LNCaP clone FGC (cell line): ENCODE measurements around the gene RANBP9.

ENCODE experiments used
- DNase-seq: peaks from one replicate; pipeline ENCODE4 v3.0.0-alpha.2; 2011; ENCODE audit warnings: low read depth
- H3K4me3 ChIP-seq: 2 replicates; pipeline ENCODE4 v1.5.1; 2011; ENCODE audit warnings: mild to moderate bottlenecking, low read depth, low read length, control low read depth
- TF ChIP-seq, protein P1 (sequence below): IDR thresholded peaks from 2 replicates; pipeline ENCODE4 v1.5.1; 2012; ENCODE audit warnings: mild to moderate bottlenecking; ENCODE audit not compliant: control insufficient read depth, insufficient read depth; ENCODE audit errors: extremely low read depth

Gene RANBP9

DNA sequence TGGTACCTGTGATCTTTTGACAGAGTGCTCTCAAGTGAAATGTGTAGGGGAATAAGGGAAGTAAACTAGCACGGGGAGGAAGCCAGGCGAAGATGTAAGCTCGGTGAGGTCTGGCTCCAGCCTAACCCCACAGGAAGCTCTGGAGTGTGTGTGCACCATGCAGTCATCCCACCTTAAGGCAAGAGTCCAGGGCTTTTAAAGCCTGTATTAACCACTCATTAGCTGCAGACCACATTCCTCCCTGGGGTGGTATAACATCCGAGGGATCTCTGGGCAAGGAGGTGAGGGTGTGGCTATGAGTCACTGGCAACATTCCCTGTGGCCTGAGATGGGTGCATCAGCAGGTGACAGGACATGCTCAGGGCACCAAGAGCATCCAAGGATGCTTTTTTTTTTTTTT lies 12.5 kb upstream of the RANBP9 start:
- H3K4me3 ChIP-seq: no peak overlapping the region
- DNase-seq: no peak
- TF ChIP-seq, protein P1, sequence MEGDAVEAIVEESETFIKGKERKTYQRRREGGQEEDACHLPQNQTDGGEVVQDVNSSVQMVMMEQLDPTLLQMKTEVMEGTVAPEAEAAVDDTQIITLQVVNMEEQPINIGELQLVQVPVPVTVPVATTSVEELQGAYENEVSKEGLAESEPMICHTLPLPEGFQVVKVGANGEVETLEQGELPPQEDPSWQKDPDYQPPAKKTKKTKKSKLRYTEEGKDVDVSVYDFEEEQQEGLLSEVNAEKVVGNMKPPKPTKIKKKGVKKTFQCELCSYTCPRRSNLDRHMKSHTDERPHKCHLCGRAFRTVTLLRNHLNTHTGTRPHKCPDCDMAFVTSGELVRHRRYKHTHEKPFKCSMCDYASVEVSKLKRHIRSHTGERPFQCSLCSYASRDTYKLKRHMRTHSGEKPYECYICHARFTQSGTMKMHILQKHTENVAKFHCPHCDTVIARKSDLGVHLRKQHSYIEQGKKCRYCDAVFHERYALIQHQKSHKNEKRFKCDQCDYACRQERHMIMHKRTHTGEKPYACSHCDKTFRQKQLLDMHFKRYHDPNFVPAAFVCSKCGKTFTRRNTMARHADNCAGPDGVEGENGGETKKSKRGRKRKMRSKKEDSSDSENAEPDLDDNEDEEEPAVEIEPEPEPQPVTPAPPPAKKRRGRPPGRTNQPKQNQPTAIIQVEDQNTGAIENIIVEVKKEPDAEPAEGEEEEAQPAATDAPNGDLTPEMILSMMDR: no peak

DNA sequence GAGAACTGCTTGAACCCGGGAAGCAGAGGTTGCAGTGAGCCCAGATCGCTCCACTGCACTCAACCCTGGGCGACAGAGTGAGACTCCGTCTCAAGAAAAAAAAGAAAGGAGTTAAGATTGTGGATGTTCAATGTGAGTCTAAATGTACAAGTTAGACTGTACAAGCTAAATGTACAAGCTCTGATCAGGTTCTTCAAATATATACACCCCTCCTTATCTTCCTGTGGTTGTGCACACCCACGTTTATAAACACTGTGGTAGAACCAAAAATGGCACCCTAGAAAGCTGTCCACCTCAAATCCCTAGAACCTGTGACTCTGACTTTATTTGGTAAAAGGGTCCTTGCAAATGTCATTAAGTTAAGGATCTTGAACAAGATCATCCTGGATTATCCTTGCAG lies 11.2 kb upstream of the RANBP9 start:
- H3K4me3 ChIP-seq: no peak overlapping the region
- no peak for DNase-seq
- TF ChIP-seq, protein P1: no peak

DNA sequence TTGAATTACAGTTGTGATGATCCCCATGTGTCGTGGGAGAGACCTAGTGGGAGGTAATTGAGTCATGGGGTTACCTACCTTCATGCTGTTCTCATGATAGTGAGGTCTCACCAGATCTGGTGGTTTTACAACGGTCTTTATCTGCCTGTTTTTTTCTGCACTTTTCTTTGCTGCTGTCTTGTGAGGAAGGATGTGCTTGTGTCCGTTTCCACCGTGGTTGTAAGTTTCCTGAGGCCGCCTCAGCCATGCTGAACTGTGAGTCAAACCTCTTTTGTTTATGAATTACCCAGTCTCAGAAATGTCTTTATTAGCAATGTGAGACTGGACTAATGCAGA lies 6.5 kb upstream of the RANBP9 start:
- no peak for DNase-seq
- no peak overlapping the region for H3K4me3 ChIP-seq
- TF ChIP-seq, protein P1: no peak

DNA sequence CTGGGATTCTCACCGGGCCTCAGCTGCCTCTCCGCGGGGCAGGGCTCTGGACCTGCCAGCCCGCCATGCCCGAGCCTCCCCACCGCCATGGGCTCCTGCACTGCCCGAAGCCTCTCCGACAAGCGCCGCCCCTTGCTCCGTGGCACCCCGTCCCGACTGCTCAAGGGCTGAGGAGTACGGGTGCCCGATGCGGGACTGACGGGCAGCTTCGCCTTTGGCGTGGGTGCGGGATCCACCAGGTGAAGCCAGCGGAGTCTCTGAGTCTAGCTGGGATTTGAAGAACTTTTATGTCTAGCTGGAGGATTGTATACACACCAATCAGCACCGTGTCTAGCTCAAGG lies 5.3 kb upstream of the RANBP9 start:
- TF ChIP-seq, protein P1: no peak
- no peak overlapping the region for H3K4me3 ChIP-seq
- no peak for DNase-seq

DNA sequence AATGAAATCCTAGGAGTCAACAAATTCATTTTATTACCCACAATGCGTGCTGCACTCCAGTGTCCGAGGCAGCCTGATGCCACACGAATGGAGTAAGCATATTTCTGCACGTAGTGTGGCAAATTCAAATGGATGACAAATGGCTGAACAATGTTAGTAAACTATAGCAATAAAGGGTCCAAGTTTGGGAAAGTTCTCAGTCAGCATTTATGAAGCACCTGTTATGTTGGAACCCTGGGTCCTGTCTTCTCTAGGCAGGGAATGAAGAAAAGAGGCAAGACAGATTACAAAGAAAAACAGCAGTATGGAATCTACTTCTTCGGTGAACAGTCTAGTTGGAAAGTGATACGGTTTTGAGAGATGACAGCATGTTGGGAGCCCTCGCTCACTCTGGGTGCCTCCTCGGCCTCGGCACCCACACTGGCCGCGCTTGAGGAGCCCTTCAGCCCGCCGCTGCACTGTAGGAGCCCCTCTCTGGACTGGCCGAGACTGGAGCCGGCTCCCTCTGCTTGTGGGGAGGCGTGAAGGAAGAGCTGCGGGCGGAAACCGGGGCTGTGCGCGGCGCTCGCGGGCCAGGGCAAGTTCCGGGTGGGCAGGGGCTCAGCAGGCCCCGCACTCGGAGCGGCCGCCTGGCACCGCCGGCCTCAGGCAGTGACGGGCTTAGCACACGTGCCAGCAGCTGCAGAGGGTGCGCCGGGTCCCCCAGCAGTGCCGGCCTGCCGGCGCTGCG lies 4.8 kb upstream of the RANBP9 start:
- no peak overlapping the region for H3K4me3 ChIP-seq
- DNase-seq: no peak
- TF ChIP-seq, protein P1: no peak

DNA sequence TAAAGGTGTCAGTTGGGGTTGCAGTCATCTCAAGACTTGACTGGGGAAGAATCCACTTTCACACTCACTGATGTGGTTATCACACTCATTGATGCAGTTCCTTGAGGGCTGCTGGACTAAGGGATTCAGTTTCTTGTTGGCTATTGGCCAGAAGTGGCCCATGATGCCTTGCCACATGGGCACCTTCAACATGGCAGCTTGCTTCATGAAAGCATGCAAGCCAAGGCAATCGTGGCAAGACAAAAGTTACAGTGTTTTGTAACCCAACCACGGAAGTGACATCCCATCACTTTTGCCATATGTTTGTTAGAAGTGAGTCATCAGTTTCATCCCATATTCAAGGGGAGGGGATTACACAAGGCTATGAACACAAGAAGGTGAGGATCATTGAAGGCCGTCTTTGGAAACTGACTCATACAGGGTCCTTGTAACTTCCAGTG lies 3.8 kb upstream of the RANBP9 start:
- DNase-seq: no peak
- TF ChIP-seq, protein P1: no peak
- no peak overlapping the region for H3K4me3 ChIP-seq

DNA sequence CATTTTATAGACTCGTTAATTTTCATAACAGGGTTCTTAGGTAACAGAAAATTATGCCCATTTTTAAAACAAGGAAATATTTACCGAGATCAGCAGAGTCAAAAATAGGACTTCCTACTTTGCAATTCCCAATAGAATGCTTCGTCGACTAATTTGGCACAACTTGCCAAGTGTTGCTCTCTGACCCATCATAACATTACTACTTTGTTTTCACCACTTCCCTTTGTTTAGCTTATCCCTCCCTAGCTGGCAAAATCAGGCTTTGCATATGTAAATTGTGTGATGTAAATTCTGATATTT lies 914 bp upstream of the RANBP9 start:
- DNase-seq: peak; percentile 89
- H3K4me3 ChIP-seq: peak overlapping the region; percentile 58
- TF ChIP-seq, protein P1: no peak
